OCI-LY7 (cell line): ENCODE results near the gene MNT. TPM values are rescaled to one million over a fixed set of nuclear protein-coding genes. Genes with fewer than 3 reads are reported as not detected.

Experiments used
- BruUV-seq: library from RNA; stranded (reverse); fragments of 400-500 nt; replicated peaks from 2 replicates; lab custom pipeline; 2021; lab: Mats Ljungman, UMichigan
- CTCF ChIA-PET: fragments of 300-600 bp; sonication (Branson Sonifier 250); formaldehyde crosslinking; loops from one replicate; lab custom pipeline; 2022; ENCODE audit warnings: antibody characterized with exemption; ENCODE audit not compliant: unreplicated experiment; lab: Charles Lee
- POLR2A ChIA-PET: fragments of 300-600 bp; sonication (Branson Sonifier 250); formaldehyde crosslinking; loops from one replicate; lab custom pipeline; 2022; ENCODE audit warnings: antibody characterized with exemption; lab: Charles Lee
- DNase-seq: peaks from one replicate; pipeline ENCODE4 v3.0.0-alpha.2; 2015; ENCODE audit warnings: low spot score
- H2AFZ ChIP-seq: fragments of 200-600 bp; sonication (generic), shearing (Covaris generic); 2 replicates; pipeline ENCODE4 v1.6.1; 2014; ENCODE audit warnings: mild to moderate bottlenecking, antibody characterized with exemption, low read length, moderate library complexity
- H3K27ac ChIP-seq: fragments of 200-600 bp; sonication (generic); 2 replicates; pipeline ENCODE4 v1.5.1; 2014; ENCODE audit warnings: mixed run types, low read depth, mild to moderate bottlenecking, moderate library complexity, low read length, inconsistent platforms; ENCODE audit not compliant: poor library complexity, severe bottlenecking
- H3K36me3 ChIP-seq: fragments of 200-600 bp; sonication (generic); 2 replicates; pipeline ENCODE4 v1.6.1; 2014; ENCODE audit warnings: mild to moderate bottlenecking, antibody characterized with exemption, low read length, moderate library complexity, mixed read lengths; ENCODE audit not compliant: insufficient read depth
- H3K4me1 ChIP-seq: fragments of 200-600 bp; sonication (generic); 2 replicates; pipeline ENCODE4 v1.5.1; 2014; ENCODE audit warnings: mild to moderate bottlenecking, low read length; ENCODE audit not compliant: insufficient read depth, poor library complexity, severe bottlenecking
- H3K4me2 ChIP-seq: fragments of 200-600 bp; sonication (generic); 2 replicates; pipeline ENCODE4 v1.6.1; 2014; ENCODE audit warnings: mild to moderate bottlenecking, low read length
- H3K4me3 ChIP-seq: fragments of 200-600 bp; sonication (generic); 2 replicates; pipeline ENCODE4 v1.5.1; 2014; ENCODE audit warnings: mild to moderate bottlenecking, low read depth, low read length; ENCODE audit not compliant: poor library complexity, severe bottlenecking
- H3K79me2 ChIP-seq: fragments of 200-600 bp; sonication (generic); 2 replicates; pipeline ENCODE4 v1.6.1; 2016; ENCODE audit warnings: low read depth, mild to moderate bottlenecking, low read length, moderate library complexity, mixed read lengths; ENCODE audit not compliant: insufficient read depth
- H3K9me2 ChIP-seq: fragments of 200-600 bp; sonication (generic); 2 replicates; pipeline ENCODE4 v1.6.1; 2016; ENCODE audit warnings: mild to moderate bottlenecking, low read length, mixed read lengths; ENCODE audit not compliant: insufficient read depth
- H3K9me3 ChIP-seq: fragments of 200-600 bp; sonication (generic); 2 replicates; pipeline ENCODE4 v1.6.1; 2014; ENCODE audit warnings: mild to moderate bottlenecking, mixed run types, low read length, mixed read lengths
- H4K20me1 ChIP-seq: fragments of 200-600 bp; sonication (generic); 2 replicates; pipeline ENCODE4 v1.6.1; 2014; ENCODE audit warnings: mild to moderate bottlenecking, antibody characterized with exemption, low read length, moderate library complexity, mixed read lengths; ENCODE audit not compliant: insufficient read depth
- CTCF ChIP-seq: fragments of 200-600 bp; sonication (generic); conservative IDR thresholded peaks from 2 replicates; pipeline ENCODE4 v1.5.1; 2014; ENCODE audit warnings: mild to moderate bottlenecking, antibody characterized with exemption, low read length, moderate library complexity, mixed read lengths
- EZH2phosphoT487 ChIP-seq: fragments of 200-600 bp; sonication (generic); IDR thresholded peaks from 2 replicates; pipeline ENCODE4 v1.6.1; 2018; ENCODE audit warnings: low read depth, borderline replicate concordance, mild to moderate bottlenecking, mixed run types, antibody characterized with exemption, low read length, moderate library complexity, mixed read lengths
- intact Hi-C: fragments of 100-400 bp; cut with micrococcal nuclease; formaldehyde crosslinking; loops from one replicate; pipeline ENCODE4 v1.10.0; 2022; ENCODE audit not compliant: unreplicated experiment
- total RNA-seq, 2 experiments: library from RNA; depleted of rRNA in 1 of 2; stranded (reverse); fragments of >200 nt in 1 of 2; shearing (Covaris generic) in 1 of 2; gene quantifications; 2 replicates each; pipeline ENCODE4 v1.2.3, GENCODE V29; 2014 to 2022

Gene MNT
- total RNA-seq, 2 experiments from 2014 or later = 22.2 to 60.0 TPM

GRCh38 chr17:2364763-2365116, 36.1 kb downstream of the MNT start:
- Histone ChIP-seq H3K4me2 (no peak overlapping the region), H3K9me2 (no peaks in the 10 kb centered on the region), H4K20me1 (no peaks in the 10 kb centered on the region), H3K79me2 (no peaks in the 10 kb centered on the region), H3K4me3 (no peak overlapping the region), H3K36me3 (no peaks in the 10 kb centered on the region), H2AFZ (no peak overlapping the region), H3K9me3 (no peaks in the 10 kb centered on the region), H3K27ac (no peak overlapping the region), H3K4me1 (no peaks in the 10 kb centered on the region)
- no peak for TF ChIP-seq EZH2phosphoT487
- no peak for TF ChIP-seq CTCF
- POLR2A ChIA-PET = no interaction called here
- DNase-seq = no peak
- CTCF ChIA-PET = no interaction called here
- intact Hi-C loops = no loop called here
- no TSS peak for BruUV-seq

- CTCF ChIA-PET = no interaction called here
These were observed 36.8 kb downstream of the MNT start for GRCh38 chr17:2363851-2364762.

More at GRCh38 chr17:2363851-2364762, 36.8 kb downstream of the MNT start:
- no peak overlapping the region for H2AFZ ChIP-seq
- no peaks in the 10 kb centered on the region for H3K79me2 ChIP-seq
- H3K4me1 ChIP-seq = no peaks in the 10 kb centered on the region
- no peak overlapping the region for H3K4me3 ChIP-seq
- no peaks in the 10 kb centered on the region for H4K20me1 ChIP-seq
- POLR2A ChIA-PET = no interaction called here
- H3K9me3 ChIP-seq = no peaks in the 10 kb centered on the region
- no peaks in the 10 kb centered on the region for H3K36me3 ChIP-seq
- no peak for DNase-seq
- intact Hi-C loops = no loop called here
- no peak overlapping the region for H3K4me2 ChIP-seq
- no peaks in the 10 kb centered on the region for H3K9me2 ChIP-seq
- TF ChIP-seq CTCF (no peak), EZH2phosphoT487 (no peak)
- no TSS peak for BruUV-seq
- H3K27ac ChIP-seq = no peak overlapping the region
